Measurements from ENCODE around the gene COL5A1.

- TF ChIP-seq YY1 (IDR thresholded peaks at IDR 0.05; ENCODE audit: insufficient read depth, insufficient read length), result no peak
- no peak for TF ChIP-seq ZNF274 (IDR thresholded peaks at IDR 0.05; ENCODE audit: low read depth, low read length)
- TF ChIP-seq SUZ12 (IDR thresholded peaks at IDR 0.05; ENCODE audit: extremely low read depth, insufficient read depth, insufficient read length), result no peak
Observed at GRCh38 chr9:134726026-134726721, 84.6 kb downstream of the COL5A1 start.
